Stimulated activated CD8-positive, alpha-beta memory T cell treated with anti-CD3 and anti-CD28 coated beads, Interleukin-15, amount 100 ng/mL, for 48 hours (primary cell): ENCODE measurements around the gene ATAT1.
"Not testable (repeated sequence)": the region's sequence is repeated elsewhere in the genome, so short reads cannot be mapped to it uniquely, and the experiment has no call there.

Experiments
- DNase-seq, 2 donors: peaks; one replicate each; pipeline ENCODE4 v3.0.0-alpha.2; 2020; ENCODE audit warnings: low read depth in 2 of 2

The ATAT1 gene

GRCh38 chr6:30651143-30651542, 24.5 kb downstream of the ATAT1 start:
- DNase-seq, result no peak

GRCh38 chr6:30654798-30655742, 28.4 kb downstream of the ATAT1 start:
- DNase-seq, result no peak

DNA sequence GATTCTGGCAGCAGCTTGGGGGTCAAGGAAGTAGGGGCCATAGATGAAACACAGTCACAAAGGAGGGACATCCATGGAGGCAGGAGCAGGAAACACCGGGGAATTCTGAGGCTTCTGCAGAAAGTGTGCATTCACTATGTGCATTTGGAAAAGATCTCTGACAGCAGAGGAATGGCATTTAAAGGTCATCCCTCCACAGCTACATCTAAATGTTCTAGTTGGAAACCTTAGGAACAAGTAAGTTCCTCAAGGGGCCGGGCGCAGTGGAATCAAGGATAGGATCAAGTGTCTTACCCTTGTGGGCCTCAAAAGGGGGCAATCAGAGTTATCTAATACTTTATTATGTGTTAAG, 29.0 kb downstream of the ATAT1 start:
- DNase-seq, result no peak

DNA sequence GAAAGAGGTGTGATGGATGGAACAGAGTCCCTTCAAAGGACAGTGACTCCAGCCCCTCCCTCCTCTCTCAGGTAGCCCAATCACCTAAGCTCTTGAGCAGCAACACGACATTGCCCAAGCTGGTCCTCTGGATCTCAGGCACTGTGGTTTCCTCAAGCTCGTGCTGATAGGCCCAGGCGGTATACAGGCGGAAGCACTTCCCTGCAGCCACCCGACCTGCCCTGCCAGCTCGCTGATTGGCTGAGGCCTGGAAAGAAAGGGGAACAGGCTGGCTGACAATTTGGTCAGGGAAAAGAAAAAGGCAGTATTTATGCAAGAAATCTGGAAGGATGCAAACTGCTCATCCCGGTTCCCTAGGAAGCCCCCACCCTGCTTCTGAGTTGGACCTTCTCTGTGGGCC, 29.8 kb downstream of the ATAT1 start:
- DNase-seq, result no peak

DNA sequence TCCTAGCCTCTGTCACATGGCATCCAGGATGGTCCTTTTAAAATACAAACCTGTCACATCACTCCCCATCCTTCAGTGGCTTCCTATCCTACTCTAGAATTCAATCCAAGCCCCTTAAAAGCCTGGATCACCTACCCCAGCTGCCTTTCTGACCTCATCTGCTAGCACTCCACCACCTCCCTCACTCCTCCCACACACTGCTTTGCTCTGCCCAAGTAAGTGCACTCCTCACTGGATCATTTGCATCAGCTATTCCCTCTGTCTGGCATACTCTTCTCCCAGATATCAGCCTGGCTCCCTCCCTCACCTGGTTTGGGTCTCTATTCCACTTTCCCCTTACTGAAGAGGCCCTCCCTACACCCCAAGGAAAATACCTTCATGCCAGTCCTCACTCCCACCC, 30.8 kb downstream of the ATAT1 start:
- DNase-seq, result no peak

DNA sequence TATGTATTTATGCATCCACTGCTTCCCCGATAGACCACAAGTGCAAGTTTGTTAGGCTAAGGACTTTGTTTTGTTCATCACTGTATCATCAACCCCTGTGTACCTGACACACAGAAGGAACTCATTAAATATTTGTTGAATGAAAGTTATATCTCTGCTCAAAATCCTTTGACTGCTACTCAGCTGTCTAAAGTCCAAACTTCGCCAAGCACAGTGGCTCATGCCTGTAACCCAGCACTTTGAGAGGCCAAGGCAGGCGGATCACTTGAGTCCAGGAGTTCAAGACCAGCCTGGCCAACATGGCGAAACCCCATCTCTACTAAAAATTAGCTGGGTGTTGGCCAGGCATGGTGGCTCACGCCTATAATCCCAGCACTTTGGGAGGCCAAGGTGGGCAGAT, 31.2 kb downstream of the ATAT1 start:
- not testable (repeated sequence) for DNase-seq

GRCh38 chr6:30664994-30665767, 38.5 kb downstream of the ATAT1 start:
- no peak for DNase-seq

DNA sequence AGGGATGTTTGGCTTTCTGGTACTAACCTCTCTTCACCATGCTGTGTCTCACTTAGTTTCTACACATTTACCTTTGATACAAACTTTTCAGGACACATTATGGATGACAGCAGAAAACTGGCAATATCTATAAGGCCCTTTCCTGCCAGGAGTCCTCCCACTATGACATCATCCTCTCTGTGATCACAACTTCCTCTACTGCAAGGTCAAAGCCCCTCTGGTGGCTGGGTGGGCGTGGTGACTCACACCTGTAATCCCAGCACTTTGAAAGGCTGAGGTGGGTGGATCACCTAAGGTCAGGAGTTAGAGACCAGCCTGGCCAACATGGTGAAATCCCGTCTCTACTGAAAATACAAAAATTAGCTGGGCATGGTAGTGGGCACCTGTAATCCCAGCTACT, 39.6 kb downstream of the ATAT1 start:
- DNase-seq, result peak; percentile 50 to 53

DNA sequence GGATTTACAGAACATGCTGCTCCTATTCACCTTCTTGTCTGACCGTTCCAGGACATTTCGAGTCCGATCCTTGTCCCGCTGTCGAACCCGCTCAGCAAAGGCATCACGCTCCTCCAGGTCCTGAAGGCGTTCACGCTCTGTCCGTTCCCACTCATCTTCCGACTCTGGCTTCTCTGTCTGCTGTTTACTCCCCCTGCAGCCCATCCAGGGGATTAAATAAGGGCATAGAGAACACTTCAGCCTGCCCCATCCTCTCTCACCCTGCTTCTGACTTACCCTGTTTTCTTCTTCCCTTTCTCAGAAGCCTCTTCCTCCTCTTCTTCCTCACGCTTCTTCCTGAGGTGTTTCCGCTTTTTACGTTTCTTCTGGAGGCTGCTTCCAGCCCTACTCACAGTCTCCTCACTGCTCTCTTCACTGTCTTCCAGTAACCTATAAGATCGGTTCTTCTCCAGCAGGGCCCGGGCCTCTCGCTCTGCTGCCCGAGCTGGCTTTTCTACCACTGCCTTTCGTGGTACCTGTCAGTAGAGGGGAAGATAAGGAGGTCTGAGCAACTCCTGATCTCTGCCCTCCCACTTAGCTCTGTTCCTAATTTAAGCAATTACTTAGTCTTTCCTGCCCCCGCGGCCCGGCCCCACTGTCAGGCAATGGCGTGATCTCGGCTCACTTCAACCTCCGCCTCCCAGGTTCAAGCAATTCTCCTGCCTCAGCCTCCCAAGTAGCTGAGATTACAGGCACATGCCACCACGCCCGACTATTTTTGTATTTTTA, 44.3 kb downstream of the ATAT1 start:
- no peak for DNase-seq

DNA sequence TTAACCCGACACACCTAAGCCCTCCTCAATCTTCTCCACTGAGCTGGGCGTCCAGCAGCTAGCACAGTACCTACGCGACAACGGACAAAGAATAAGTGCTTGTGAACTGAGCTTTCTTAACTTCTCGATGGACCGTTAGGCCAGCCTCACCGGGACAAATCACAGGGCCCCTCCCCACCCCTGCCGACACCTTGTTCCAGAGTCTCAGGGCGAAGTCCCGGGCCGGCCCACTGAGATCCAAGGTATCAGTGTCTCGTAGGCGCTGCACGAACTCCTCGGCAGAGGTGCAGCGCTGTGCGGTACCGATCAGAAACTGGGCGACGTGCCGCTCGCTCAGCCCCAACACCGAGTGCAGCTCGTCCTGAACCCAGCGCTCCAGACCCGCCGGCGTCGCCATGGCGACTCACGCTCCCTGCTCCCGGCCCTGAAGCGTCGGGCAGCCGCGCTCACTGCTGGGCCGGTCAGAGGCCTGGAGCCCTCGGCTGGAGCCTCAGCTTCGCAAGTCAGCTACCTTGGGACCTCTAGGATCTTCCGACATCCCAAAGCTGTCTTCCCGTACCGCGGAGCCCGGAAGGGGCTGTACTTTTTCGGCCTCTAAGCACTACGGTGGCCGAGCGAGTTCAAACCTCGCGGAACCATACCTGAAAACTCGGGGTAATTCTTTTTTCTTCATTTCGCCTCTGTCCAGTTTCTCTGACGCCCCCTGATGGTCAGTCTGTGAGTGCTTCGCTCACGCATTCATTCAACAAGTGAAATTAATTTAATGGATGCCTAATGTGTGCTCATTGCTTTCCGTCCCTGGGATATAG, 46.0 kb downstream of the ATAT1 start, which contains the start of gene DHX16:
TSS of gene DHX16 (minus strand) at position 562 of the 809 bp plus-strand sequence. CDS start at position 397, 165 bp downstream.
- DNase-seq, result peak; percentile 83 to 85

- no peak for DNase-seq
Observed at GRCh38 chr6:30676660-30677285, 50.1 kb downstream of the ATAT1 start.

DNA sequence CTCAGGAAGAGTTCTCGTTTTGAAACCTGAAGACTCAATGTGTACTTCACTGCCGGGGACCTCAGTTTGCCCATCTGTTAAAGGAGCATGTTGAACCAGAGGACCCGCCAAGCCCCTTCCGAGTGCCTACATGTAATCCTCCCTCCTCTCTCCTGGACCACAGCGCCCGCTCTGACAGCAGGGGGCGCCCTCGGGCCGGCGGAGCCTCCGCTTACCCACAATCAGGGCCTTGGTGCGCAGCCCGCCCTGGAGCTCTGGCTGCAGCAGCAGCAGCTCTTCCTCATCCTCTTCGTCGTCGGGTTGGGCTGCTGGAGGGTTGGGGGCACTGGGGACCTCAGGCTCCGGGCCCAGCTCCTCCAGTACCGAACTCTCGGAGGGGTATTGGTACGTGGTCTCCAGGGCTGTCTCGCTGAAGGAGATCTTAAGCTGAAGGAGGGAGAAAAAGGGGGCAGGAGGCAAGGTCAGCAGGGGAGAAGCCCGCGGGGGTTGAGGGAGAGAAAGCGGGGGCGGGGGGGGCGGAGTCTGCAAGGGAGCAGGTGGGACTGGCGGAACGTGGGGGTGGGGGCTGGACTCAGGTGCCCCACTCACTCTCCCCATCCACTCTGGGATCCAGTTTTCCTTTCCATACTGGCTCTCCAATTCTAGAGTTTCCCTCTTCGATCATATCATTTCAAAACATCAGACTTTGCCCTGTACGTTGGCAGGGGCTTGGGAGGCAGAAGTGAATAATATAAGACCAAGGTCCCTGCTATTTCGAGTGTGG, 52.5 kb downstream of the ATAT1 start:
- DNase-seq, result peak; percentile 86

- DNase-seq, result no peak
Observed at GRCh38 chr6:30679765-30680535, 53.3 kb downstream of the ATAT1 start.

- no peak for DNase-seq
Observed at GRCh38 chr6:30681766-30682142, 55.1 kb downstream of the ATAT1 start.

GRCh38 chr6:30682143-30683117, 55.8 kb downstream of the ATAT1 start:
- DNase-seq, result peak; percentile 84 to 86

GRCh38 chr6:30683183-30683979, 56.7 kb downstream of the ATAT1 start:
- DNase-seq, result no peak

DNA sequence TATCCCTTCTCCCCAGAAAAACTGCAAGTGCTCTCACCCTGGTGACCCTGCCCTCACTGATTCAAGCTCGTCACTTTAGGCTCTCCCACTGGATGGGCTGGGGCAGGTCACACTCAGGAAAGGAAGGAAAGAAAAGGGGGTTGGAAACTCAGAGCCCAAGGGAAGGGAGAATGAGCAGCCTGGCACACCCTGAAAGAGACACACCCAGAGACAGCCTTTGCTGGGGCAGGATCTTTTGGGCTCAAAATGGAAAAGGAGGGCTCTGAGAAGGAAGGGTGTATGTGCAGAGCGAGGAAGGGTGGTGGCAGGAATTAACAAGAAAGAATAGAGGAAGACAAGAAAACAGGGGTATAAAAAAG, 57.3 kb downstream of the ATAT1 start:
- DNase-seq, result no peak
